GM19035 (cell line): ENCODE measurements around the gene ABCC9.
A peak's percentile ranks its signal among the peaks of the same experiment; 100 is the strongest.
"Not testable (repeated sequence)": the region's sequence is repeated elsewhere in the genome, so short reads cannot be mapped to it uniquely, and the experiment has no call there.

Source experiments
- ATAC-seq: cut with Tn5 transposase; IDR thresholded peaks from one replicate; pipeline ENCODE4 v1.9.1; 2021; ENCODE audit not compliant: unreplicated experiment

Gene ABCC9

GRCh38 chr12:21934173-21934572, 7.1 kb downstream of the ABCC9 start:
- ATAC-seq, result no peak

- ATAC-seq, result no peak
Measured at GRCh38 chr12:21933656-21934055, 7.6 kb downstream of the ABCC9 start.

- ATAC-seq, result not testable (repeated sequence)
Measured at GRCh38 chr12:21929972-21930371, 11.3 kb downstream of the ABCC9 start.

GRCh38 chr12:21925296-21925913, 15.8 kb downstream of the ABCC9 start:
- no peak for ATAC-seq

- ATAC-seq, result no peak
Measured at GRCh38 chr12:21921436-21921835, 19.8 kb downstream of the ABCC9 start.

GRCh38 chr12:21918456-21918855, 22.8 kb downstream of the ABCC9 start:
- ATAC-seq, result no peak

GRCh38 chr12:21913823-21914222, 27.4 kb downstream of the ABCC9 start:
- ATAC-seq, result no peak

- ATAC-seq, result no peak
Measured at GRCh38 chr12:21912318-21912717, 28.9 kb downstream of the ABCC9 start.

- ATAC-seq, result no peak
Measured at GRCh38 chr12:21911832-21912231, 29.4 kb downstream of the ABCC9 start.

- no peak for ATAC-seq
Measured at GRCh38 chr12:21910657-21911056, 30.6 kb downstream of the ABCC9 start.

- no peak for ATAC-seq
Measured at GRCh38 chr12:21907948-21908837, 33.0 kb downstream of the ABCC9 start.

- ATAC-seq, result peak; percentile 70
Measured at GRCh38 chr12:21906919-21907493, 34.2 kb downstream of the ABCC9 start.

- not testable (repeated sequence) for ATAC-seq
Measured at GRCh38 chr12:21899532-21899931, 41.7 kb downstream of the ABCC9 start.

GRCh38 chr12:21895651-21896050, 45.6 kb downstream of the ABCC9 start:
- no peak for ATAC-seq

- no peak for ATAC-seq
Measured at GRCh38 chr12:21894792-21895595, 46.2 kb downstream of the ABCC9 start.

- no peak for ATAC-seq
Measured at GRCh38 chr12:21893924-21894323, 47.3 kb downstream of the ABCC9 start.

GRCh38 chr12:21892341-21892740, 48.9 kb downstream of the ABCC9 start:
- no peak for ATAC-seq

- no peak for ATAC-seq
Measured at GRCh38 chr12:21891751-21892217, 49.4 kb downstream of the ABCC9 start.

GRCh38 chr12:21888276-21888863, 52.9 kb downstream of the ABCC9 start:
- ATAC-seq, result no peak

GRCh38 chr12:21884936-21885335, 56.3 kb downstream of the ABCC9 start:
- ATAC-seq, result no peak

GRCh38 chr12:21882635-21883034, 58.6 kb downstream of the ABCC9 start:
- ATAC-seq, result no peak
